Kidney (tissue), 14 donors: ENCODE measurements around the gene MRPL1. TPM values are rescaled to one million over a fixed set of nuclear protein-coding genes. Genes with fewer than 3 reads are reported as not detected.

Source experiments
- DNase-seq, 5 donors: peaks; one replicate each; pipeline ENCODE4 v3.0.0-alpha.2; 2013 to 2020
- FAIRE-seq: peaks from 2 replicates; lab custom pipeline; 2012; peaks lifted over from hg19 to GRCh38; lab: Jason Lieb, UNC
- H3K27ac ChIP-seq, 2 donors: one replicate each; pipeline ENCODE4 v1.7.0; 2013; ENCODE audit warnings: low read depth in 2 of 2, low read length in 2 of 2, inconsistent platforms in 1 of 2
- H3K27me3 ChIP-seq: one replicate; pipeline ENCODE4 v1.7.1; 2013; ENCODE audit warnings: low read length, inconsistent platforms; ENCODE audit not compliant: control insufficient read depth, insufficient read depth
- H3K36me3 ChIP-seq, 3 donors: one replicate each; pipeline versions ENCODE4 v1.7.0 to v1.7.1; 2013; ENCODE audit warnings: low read length in 3 of 3, control low read depth in 1 of 3, inconsistent platforms in 1 of 3; ENCODE audit not compliant: insufficient read depth in 3 of 3, control insufficient read depth in 2 of 3
- H3K4me1 ChIP-seq, 3 donors: one replicate each; pipeline versions ENCODE4 v1.7.0 to v1.7.1; 2013; ENCODE audit warnings: low read length in 3 of 3, inconsistent platforms in 1 of 3, low read depth in 1 of 3; ENCODE audit not compliant: control insufficient read depth in 2 of 3, insufficient read depth in 2 of 3
- H3K4me3 ChIP-seq, 3 donors: one replicate each; pipeline versions ENCODE4 v1.7.0 to v1.8.1; 2013; ENCODE audit warnings: low read length in 3 of 3, control low read depth in 1 of 3, inconsistent platforms in 1 of 3
- H3K9ac ChIP-seq, 3 donors: one replicate each; pipeline versions ENCODE4 v1.7.0 to v1.7.1; 2013; ENCODE audit warnings: low read length in 3 of 3, control low read depth in 1 of 3, inconsistent platforms in 1 of 3
- H3K9me3 ChIP-seq, 3 donors: one replicate each; pipeline versions ENCODE4 v1.7.0 to v1.7.1; 2013; ENCODE audit warnings: low read length in 3 of 3, control low read depth in 1 of 3, inconsistent platforms in 1 of 3; ENCODE audit not compliant: control insufficient read depth in 2 of 3, insufficient read depth in 1 of 3
- intact Hi-C: fragments of 100-400 bp; cut with DNase I; formaldehyde crosslinking; loops from one replicate; pipeline ENCODE4 v1.11.1; 2022
- polyA plus RNA-seq: library from polyadenylated mRNA; stranded (reverse); fragments of 350-450 nt; fragmentation: Illumina TruSeq; extraction: RNeasy Lipid Tissue Mini Kit (QIAGEN cat#74804); gene quantifications from one replicate; pipeline ENCODE4 v1.2.3, GENCODE V29; 2014; ENCODE audit warnings: low read depth, low replicate concordance; ENCODE audit not compliant: insufficient read depth
- total RNA-seq: library from RNA; stranded (reverse); fragmentation: NEBNext Ultra II Directional; extraction: Animal tissue kit (Norgen Biotek cat#: 25700); gene quantifications from one replicate; pipeline ENCODE4 v1.2.1, GENCODE V29; 2021
- TF ChIP-seq, protein P1 (sequence below): IDR thresholded peaks from 3 replicates; pipeline ENCODE4 v1.5.1; 2012; ENCODE audit warnings: mild to moderate bottlenecking, moderate library complexity, borderline replicate concordance; ENCODE audit not compliant: insufficient read depth; ENCODE audit errors: extremely low read depth
- donor health status: control.
- donor health status: control.
- donor health status: control.
- donor health status: control.
- donor health status: control.
- donor health status: DM: yes; HTN: yes; CAD: no.
- donor health status: Normal renal cell carcinoma (clear cell type).

The MRPL1 gene
- total and polyA plus RNA-seq, 2 donors from 2014 or later: 29.8 to 61.0 TPM

DNA sequence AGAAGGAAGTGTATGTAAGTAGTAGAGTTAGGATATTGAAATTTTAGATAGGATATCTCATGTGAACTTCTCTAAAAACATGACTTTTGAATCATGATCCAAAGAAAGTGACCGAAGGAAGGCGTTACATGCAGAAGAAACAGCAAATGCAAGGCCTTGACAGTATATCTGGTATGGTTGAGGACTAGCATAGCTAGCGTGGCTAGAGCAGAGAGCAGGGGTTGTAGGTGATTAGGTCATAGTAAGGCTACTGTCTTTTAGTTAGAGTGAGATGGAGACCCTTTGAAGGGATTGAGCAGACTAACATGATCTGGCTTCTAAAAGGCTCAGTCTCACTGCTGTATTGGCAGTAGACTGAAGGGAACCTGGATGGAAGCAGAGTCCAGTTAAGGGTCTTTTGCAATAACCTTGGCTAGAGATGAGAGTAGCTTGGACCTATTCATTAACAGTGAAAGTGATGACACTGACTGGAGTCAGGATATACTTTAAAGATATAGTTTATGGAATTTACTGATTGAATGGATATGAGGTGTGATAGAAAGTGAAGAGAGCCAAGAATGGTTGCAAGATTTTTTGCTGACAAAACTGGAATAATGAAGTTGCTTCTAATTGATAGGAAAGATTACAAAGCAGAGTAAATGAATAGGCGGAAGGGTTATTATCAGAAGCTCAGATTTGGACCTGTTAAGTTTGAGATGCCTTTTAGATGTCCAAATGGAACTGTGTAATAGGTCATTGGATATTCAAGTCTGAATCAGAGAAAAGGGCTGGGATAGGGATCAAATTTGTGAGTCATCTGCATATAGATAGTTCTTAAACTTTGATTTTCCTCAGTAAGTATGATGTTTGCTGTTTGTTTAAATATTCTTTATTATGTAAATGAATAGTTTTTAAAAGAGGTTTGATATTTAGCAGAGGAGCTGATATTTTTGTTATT, 59.8 kb downstream of the MRPL1 start:
- TF ChIP-seq, protein P1, sequence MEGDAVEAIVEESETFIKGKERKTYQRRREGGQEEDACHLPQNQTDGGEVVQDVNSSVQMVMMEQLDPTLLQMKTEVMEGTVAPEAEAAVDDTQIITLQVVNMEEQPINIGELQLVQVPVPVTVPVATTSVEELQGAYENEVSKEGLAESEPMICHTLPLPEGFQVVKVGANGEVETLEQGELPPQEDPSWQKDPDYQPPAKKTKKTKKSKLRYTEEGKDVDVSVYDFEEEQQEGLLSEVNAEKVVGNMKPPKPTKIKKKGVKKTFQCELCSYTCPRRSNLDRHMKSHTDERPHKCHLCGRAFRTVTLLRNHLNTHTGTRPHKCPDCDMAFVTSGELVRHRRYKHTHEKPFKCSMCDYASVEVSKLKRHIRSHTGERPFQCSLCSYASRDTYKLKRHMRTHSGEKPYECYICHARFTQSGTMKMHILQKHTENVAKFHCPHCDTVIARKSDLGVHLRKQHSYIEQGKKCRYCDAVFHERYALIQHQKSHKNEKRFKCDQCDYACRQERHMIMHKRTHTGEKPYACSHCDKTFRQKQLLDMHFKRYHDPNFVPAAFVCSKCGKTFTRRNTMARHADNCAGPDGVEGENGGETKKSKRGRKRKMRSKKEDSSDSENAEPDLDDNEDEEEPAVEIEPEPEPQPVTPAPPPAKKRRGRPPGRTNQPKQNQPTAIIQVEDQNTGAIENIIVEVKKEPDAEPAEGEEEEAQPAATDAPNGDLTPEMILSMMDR: no peak
- no peak for FAIRE-seq

DNA sequence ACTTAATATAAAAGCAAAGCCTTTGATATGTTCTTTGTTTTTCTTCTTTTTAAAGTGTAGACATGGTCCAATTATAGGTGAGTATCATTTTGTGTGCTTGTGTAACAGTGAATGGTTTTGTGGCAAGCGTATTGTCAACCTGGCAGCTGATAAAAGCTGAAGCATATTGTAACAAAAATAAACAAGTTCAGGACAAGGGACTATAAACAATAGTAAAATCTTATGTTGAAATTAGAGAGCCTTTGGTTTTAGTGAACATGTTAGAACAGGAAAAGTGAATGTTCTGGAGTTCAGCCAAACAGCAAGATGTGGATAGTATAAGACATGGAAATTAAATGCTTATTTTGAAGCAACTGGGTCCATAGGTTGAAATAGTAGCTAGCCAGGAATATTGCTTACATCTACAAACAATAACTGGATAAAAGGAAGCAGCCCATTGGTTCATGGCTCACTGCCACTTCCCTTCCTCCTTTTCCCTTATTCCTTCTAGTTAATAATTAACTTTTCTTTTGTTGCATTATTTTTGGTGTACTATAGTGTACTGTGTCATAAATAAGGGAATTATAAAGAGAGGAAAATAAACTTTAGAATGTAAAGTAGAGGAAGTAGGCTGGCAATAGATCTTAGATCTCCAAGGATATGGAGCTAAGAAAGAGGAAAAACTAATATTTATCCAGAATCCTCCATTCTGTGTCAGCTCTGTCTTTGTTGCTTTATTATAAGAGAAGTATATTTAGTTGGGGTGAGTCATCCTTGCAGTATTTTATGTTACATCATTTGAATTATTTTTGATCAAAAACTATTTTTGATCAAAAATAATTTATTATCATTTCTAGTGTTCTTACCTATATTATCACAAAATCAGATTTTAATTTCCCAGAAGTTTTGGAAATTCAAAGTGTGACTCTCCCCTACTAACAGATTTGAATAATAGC, 65.6 kb downstream of the MRPL1 start:
- DNase-seq (peak in 1 of 5 donors; percentile 15), FAIRE-seq (no peak)
- H3K9me3 ChIP-seq: no peaks in the 10 kb centered on the region
- TF ChIP-seq, protein P1: no peak
- H3K4me3 ChIP-seq: no peak overlapping the region
- H3K27me3 ChIP-seq: no peaks in the 10 kb centered on the region
- peaks cover 0 to 3% (median 0%) of the 10 kb centered on the region in 3 donors for H3K36me3 ChIP-seq
- H3K9ac ChIP-seq: no peak overlapping the region
- H3K4me1 ChIP-seq: no peaks in the 10 kb centered on the region
- intact Hi-C loops: no loop called here
- no peak overlapping the region for H3K27ac ChIP-seq

More for the DNA sequence above, 59.8 kb downstream of the MRPL1 start:
- Histone ChIP-seq H3K27ac (no peak overlapping the region), H3K4me1 (no peaks in the 10 kb centered on the region), H3K27me3 (no peaks in the 10 kb centered on the region), H3K9me3 (no peaks in the 10 kb centered on the region), H3K36me3 (no peaks in the 10 kb centered on the region), H3K4me3 (no peak overlapping the region), H3K9ac (no peak overlapping the region)
- DNase-seq: no peak
- intact Hi-C loops: no loop called here

DNA sequence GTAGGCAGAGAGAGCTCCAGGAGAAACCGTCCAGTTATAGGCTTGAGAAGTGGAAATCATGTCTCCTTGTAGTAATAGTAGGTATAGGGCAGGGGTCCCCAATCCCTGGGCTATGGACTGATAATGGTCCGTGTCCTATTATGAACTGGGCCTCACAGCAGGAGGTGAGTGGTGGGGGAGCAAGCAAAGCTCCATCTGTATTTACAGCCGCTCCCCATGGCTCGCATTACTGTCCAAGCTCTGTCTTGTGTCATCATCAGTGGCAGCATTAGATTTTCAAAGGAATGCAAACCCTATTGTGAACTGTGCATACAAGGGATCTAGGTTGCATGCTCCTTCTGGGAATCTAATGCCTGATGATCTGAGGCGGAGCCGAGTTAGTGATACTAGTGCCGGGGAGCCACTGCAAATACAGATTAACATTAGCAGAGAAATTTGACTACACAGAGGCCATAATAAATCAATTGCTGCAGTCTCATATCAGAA, 67.6 kb downstream of the MRPL1 start:
- H3K9me3 ChIP-seq: no peaks in the 10 kb centered on the region
- no peaks in the 10 kb centered on the region for H3K4me1 ChIP-seq
- H3K36me3 ChIP-seq: peaks cover 0 to 3% (median 0%) of the 10 kb centered on the region in 3 donors
- intact Hi-C loops: no loop called here
- H3K9ac ChIP-seq: no peak overlapping the region
- H3K4me3 ChIP-seq: no peak overlapping the region
- TF ChIP-seq, protein P1: no peak
- DNase-seq (no peak), FAIRE-seq (no peak)
- H3K27ac ChIP-seq: no peak overlapping the region
- no peaks in the 10 kb centered on the region for H3K27me3 ChIP-seq
